Measurements from ENCODE around the gene SSX5.
"Not testable (repeated sequence)": the region's sequence is repeated elsewhere in the genome, so short reads cannot be mapped to it uniquely, and the experiment has no call there.

SSX5 gene, protein sequence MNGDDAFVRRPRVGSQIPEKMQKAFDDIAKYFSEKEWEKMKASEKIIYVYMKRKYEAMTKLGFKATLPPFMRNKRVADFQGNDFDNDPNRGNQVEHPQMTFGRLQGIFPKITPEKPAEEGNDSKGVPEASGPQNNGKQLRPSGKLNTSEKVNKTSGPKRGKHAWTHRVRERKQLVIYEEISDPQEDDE

DNA sequence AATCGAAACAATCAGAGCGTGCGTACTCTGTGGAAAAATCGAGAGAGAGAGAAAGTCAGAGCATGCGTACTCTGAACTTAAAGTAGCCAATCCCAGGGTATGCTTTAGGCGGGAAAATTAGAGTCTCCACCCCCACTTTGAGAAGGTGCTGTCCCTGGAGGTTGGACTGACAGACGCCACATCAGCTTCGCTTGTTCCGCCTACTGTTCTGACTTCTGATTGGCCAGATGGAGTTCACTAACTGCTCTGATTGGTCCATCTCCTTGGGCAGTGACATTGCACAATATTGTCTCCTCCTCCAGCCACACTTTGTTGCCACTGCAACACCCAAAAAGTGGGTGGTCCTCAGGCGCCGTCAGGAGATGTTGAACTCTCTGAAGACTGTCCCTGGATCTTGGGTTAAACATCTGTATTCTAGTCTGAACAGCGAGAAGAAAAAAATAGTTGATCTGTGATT, at the start of gene SSX5:
SSX5 (minus strand) TSS at position 51 of the 457 bp plus-strand sequence. CDS start 1,437 bp downstream, outside the sequence.
- DNase-seq, result no peak

DNA sequence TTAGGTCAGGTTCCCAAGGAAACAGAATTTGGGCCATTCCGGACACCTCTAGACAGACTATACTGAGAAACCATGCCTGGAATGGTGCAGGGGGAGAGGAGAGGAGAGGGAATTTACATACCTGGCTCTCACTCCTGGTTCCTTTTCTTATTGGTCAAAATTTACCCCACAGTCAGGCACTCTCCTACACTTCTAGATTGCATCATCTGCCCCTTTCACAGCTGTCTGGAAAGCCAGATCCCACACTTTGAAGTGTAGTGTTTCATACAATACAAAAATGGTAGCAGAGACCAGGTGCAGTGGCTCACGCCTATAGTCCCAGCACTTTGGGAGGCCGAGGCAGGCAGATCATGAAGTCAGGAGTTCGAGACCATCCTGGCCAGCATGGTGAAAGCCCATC, 27.6 kb upstream of the SSX5 start:
- not testable (repeated sequence) for DNase-seq

DNA sequence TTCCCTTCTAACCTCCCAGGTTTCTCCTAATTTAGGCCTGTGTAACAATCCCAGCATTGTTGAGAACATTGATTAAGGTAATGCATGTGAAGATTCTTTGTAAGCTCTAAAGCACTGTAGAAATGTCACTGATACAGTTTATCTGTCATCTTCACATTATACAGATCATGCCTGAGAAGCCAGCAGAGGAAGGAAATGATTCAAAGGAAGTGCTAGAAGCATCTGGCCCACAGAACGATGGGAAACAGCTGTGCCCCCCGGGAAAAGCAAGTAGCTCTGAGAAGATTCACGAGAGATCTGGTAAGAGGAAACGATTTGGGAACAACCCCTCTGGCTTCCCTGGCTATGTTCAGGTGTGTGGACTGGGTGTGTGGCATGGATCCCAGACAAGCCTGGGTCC, 17.7 kb upstream of the SSX5 start:
- not testable (repeated sequence) for DNase-seq

DNA sequence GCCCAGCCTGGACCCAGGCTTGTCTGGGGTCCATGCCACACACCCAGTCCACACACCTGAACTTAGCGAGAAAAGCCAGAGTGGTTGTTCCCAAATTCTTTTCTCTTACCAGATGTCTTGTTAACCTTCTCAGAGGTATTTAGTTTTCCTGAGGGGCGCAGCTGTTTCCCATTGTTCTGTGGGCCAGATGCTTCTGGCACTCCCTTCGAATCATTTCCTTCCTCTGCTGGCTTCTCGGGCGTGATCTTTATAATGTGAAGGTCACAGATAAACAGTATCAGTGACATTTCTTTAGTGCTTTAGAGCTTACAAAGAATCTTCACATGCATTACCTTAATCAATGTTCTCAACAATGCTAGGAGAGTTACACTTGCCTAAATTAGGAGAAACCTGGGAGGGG, 6.6 kb downstream of the SSX5 start:
- not testable (repeated sequence) for DNase-seq

DNA sequence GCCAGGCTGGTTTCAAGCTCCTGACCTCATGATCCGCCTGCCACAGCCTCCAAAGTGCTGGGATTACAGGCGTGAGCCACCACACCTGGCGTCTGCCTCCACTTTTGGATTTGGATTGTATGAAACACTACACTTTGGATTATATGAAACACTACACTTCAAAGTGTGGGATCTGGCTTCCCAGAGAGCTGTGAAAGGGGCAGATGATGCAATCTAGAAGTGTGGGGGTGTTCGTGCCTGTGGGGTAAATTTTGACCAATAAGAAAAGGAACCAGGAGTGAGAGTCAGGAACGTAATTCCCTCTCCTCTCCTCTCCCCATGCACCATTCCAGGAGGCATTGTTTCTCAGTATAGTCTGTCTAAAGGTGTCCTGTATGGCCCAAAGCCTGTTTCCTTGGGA, 14.7 kb downstream of the SSX5 start:
- DNase-seq, result not testable (repeated sequence)

DNA sequence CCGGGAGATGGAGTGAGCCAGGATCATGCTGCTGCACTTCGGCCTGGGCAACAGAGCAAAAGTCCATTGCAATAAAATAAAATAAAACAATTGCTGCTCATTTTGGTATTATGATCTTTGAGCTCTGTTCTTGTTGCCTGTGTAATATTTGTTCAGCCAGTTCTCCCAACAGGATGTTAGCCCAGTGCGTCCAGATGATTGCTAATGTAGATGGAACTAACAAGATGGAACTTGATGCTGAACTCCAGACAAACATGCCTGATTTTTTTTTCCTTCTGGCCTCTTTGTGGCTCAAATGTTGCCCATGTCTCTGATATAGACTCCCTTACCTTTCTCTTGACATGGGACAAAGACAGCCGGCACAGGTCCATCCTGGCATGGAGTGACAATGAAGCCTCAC, 15.8 kb downstream of the SSX5 start:
- no peak for DNase-seq

DNA sequence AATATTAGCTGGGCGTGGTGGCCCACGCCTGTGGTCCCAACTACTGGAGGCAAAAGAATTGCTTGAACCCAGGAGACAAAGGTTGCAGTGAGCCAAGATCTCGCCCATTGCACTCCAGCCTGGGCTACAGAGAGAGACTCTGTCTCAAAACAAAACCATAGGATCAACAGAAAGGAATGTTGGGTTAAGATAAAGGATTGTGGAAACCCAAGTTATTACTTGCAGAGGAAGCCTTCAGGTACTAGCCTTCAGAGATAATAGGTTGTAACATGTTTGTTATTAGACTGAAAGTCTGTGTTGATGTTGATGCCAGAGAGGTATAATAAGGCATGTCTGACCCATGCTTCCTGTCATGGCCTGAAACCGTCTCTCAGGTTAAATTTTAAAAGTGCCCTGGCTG, 16.9 kb downstream of the SSX5 start:
- DNase-seq, result no peak

DNA sequence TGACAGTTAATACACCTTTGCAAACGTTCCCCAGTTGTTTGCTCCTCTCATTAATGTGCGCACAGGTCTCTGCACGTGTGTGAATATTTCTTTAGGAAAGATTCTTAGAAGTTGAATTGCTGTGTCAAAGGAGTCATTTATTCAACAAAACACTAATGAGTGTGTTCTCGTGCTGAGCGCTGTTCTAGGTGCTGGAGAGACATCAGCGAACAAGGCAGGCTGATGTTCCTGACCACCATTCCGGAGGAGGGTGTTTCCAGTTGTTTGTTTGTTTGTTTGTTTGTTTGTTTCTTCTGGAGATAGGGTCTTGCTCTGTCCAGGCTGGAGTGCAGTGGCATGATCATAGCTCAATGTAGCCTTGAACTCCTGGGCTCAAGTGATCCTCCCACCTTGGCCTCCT, 30.3 kb downstream of the SSX5 start:
- not testable (repeated sequence) for DNase-seq

DNA sequence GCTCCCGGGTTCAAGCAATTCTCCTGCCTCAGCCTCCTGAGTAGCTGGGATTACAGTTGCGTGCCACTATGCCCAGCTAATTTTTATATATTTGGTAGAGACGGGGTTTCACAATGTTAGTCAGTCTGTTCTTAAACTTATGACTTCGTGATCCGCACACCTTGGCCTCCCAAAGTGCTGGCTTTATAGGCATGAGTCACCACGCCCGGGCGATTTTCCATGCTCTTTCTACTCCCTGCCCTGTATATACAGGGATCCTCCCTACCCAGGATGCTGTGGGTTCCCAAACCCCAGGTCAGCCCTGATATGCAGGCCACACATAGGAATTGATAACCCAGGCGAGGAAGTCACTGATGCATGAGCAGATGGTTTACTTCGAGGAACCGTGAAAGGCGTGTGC, 31.4 kb downstream of the SSX5 start:
- DNase-seq, result no peak

DNA sequence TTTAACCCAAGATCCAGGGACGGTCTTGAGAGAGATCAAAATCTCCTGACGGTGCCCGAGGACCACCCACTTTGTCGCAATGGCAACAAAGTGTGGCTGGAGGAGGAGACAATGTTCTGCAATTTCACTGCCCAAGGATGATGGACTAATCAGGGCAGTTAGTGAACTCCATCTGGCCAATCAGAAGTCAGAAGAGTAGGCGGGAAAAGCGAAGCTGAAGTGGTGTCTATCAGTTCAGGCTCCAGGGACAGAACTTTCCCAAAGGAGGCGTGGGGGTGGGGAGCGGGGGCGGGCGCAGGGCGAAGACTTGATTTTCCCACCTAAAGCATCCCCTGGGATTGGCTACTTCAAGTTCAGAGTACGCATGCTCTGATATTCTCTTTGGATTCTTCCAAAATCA, 40.6 kb downstream of the SSX5 start:
- DNase-seq, result no peak

DNA sequence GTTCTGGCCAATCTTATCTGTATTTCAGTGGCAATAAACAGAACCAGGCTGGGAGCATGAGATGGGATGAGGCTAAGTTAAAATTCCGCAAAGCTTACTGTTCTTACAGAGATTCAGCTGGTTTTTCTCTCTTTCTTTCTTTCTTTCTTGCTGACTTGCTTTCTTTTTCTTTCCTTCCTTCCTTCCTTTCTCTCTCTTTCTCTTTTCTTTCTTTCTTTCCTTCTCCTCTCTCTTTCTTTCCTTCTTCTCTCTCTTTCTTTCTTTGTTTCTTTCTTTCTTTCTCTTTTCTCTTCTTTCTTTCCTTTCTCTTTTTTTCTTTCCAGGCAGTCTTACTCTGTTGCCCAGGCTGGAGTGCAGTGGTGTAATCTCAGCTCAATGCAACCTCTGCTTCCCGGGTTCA, 41.8 kb downstream of the SSX5 start:
- no peak for DNase-seq

DNA sequence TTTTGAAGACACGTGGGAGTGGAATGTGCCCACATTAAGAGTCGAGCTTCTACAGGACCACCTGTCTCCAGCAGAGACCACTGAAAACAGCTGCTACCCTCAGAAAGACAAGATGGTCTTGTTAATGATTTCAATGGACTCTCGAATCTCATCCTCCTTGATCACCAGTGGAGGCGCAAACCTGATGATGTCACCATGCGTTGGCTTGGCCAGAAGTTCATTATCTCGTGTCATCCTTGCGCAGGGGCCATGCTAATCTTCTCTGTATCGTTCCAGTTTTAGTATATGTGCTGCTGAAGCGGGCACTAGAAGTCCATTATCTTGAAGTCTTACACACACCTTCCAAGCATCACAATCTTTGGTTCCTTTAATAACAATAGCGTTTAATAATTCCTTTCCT, 42.8 kb downstream of the SSX5 start:
- no peak for DNase-seq

DNA sequence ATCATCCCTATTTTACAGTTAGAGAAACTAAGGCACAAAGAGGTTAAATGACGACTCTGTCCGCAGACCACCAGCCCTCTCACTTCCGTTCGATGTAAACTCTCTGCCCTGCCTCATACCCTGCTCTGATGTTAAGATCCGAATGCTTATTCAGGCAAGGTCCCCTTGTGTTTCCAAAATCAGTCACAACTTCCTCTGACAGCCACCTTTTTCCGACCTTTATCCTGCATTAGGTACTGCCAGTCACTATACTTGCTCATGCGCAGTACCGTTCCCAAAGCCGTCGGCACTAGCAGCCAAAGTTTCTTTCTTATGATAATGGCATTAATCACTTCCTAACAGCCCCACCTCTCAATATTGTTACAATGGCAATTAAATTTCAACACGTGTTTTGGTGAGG, 53.9 kb downstream of the SSX5 start:
- DNase-seq, result peak; percentile 13

DNA sequence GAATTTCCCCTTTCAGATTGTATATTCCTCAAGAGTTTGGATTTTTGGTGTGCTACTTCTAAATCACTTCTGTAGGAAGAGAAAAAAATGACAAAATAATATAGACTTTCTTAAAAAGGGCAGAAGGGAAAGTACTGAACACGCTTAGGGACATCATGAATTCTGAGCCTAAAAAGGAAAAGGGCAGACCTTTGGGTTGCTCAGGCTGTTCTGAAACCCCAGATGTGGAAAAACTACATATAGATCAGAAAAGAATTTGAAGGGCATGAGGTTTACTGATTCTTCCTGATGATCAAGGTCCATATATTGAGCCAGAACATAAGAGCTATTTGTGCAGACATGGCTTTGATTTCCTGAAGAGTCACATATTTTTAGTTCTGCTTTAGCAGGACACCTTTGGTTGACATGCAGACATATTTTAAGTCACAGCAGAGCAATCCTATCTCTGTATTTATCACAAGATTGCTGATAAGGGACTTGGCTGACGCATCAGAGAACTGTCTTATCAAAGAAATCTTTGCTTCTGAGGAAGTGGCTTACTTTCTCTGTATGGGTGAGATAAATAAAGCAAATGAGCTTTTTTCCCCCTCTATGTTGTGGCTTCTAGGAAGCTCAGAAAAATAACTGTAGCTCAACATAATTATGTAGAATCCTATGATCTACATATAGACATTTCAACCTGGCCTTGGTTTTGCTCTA, 54.6 kb downstream of the SSX5 start:
- DNase-seq, result not testable (repeated sequence)

DNA sequence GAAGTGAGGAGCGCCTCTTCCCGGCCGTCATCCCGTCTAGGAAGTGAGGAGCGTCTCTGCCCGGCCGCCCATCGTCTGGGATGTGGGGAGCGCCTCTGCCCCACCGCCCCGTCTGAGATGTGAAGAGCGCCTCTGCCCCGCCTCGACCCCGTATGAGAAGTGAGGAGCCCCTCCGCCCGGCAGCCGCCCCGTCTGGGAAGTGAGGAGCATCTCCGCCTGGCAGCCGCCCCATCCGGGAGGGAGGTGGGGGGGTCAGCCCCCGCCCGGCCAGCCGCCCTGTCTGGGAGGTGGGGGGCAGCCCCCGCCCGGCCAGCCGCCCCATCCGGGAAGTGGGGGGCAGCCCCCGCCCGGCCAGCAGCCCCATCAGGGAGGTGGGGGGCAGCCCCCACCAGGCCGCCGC, 57.5 kb downstream of the SSX5 start:
- not testable (repeated sequence) for DNase-seq

Data from CD4-positive, alpha-beta T cell treated with Interleukin-4 for 4 hours (primary cell).